Gastrocnemius medialis (tissue), 4 donors: ENCODE data around the gene AIF1L. TPM values are rescaled to one million over a fixed set of nuclear protein-coding genes. Genes with fewer than 3 reads are reported as not detected.
"Not testable (repeated sequence)": the region's sequence is repeated elsewhere in the genome, so short reads cannot be mapped to it uniquely, and the experiment has no call there.

ENCODE experiments used
- ATAC-seq, 2 donors: fragments of 150-250 bp; one replicate each; pipeline ENCODE4 v1.9.1; 2016
- DNase-seq, 2 donors: peaks; one replicate each; pipeline ENCODE4 v3.0.0-alpha.2; 2019
- H3K27ac ChIP-seq, 4 donors: fragments of 200-600 bp; sonication (generic); 1 replicate in 1 of 4; 2 replicates in 3 of 4; pipeline ENCODE4 v1.5.1; 2016 to 2018; ENCODE audit warnings: mild to moderate bottlenecking in 2 of 4, moderate library complexity in 1 of 4
- H3K27me3 ChIP-seq, 3 donors: fragments of 200-600 bp; sonication (generic) in 2 of 3; 1 replicate in 1 of 3; 2 replicates in 2 of 3; pipeline versions ENCODE4 v1.5.1 to v1.6.0; 2016 to 2019; ENCODE audit warnings: mild to moderate bottlenecking in 1 of 3, moderate library complexity in 1 of 3
- H3K36me3 ChIP-seq, 2 donors: fragments of 200-600 bp; sonication (generic) in 1 of 2; one replicate each; pipeline ENCODE4 v1.5.1; 2017 to 2018
- H3K4me1 ChIP-seq, 2 donors: fragments of 200-600 bp; sonication (generic) in 1 of 2; one replicate each; pipeline ENCODE4 v1.5.1; 2016 to 2017; ENCODE audit warnings: mild to moderate bottlenecking in 2 of 2
- H3K4me3 ChIP-seq, 4 donors: fragments of 200-600 bp; sonication (generic) in 3 of 4; 1 replicate in 1 of 4; 2 replicates in 3 of 4; pipeline ENCODE4 v1.5.1; 2016 to 2019; ENCODE audit warnings: mild to moderate bottlenecking in 2 of 4
- H3K9me3 ChIP-seq, 3 donors: fragments of 200-600 bp; sonication (generic) in 2 of 3; 1 replicate in 1 of 3; 2 replicates in 2 of 3; pipeline ENCODE4 v1.5.1; 2016 to 2019
- CTCF ChIP-seq, 5 experiments: fragments of 450-650 bp in 3 of 5; fragments of 200-600 bp in 2 of 5; sonication (generic) in 2 of 5; IDR thresholded peaks in 4 of 5; conservative IDR thresholded peaks in 1 of 5; 1 replicate in 4 of 5; 2 replicates in 1 of 5; pipeline ENCODE4 v1.5.1; 2016 to 2019; ENCODE audit warnings: antibody characterized with exemption in 5 of 5, mild to moderate bottlenecking in 3 of 5, moderate library complexity in 3 of 5
- POLR2A ChIP-seq, 2 donors: fragments of 450-650 bp; IDR thresholded peaks; one replicate each; pipeline ENCODE4 v1.6.1; 2017; ENCODE audit warnings: antibody characterized with exemption in 2 of 2, mild to moderate bottlenecking in 2 of 2, moderate library complexity in 2 of 2
- in situ Hi-C, 4 donors: fragments of 200-750 bp; cut with MboI; loops; one replicate each; pipeline versions ENCODE4 v1.15.0 to v1.8.0; 2017; ENCODE audit warnings: low sequenced_read_pairs in 4 of 4
- intact Hi-C: fragments of 100-400 bp; cut with DNase I; formaldehyde crosslinking; loops from one replicate; pipeline ENCODE4 v1.15.1; 2023; ENCODE audit warnings: low total_unique reads
- total RNA-seq, 4 donors: library from RNA; depleted of rRNA; stranded (reverse); fragments of >200 nt; gene quantifications; one replicate each; pipeline versions ENCODE4 v1.1.0 to v1.2.3, GENCODE V29; 2016

AIF1L gene
- total RNA-seq, 4 donors from 2014 or later, result 7.5 to 10.6 (median 8.9) TPM

- Histone ChIP-seq H3K4me3 (peak overlapping the region in 1 of 4 donors; percentile 53), H3K9me3 (no peaks in the 10 kb centered on the region), H3K27ac (peak overlapping the region in 3 of 4 donors; percentile 22 to 72 (median 54)), H3K4me1 (no peaks in the 10 kb centered on the region), H3K36me3 (no peaks in the 10 kb centered on the region), H3K27me3 (peaks cover 29 to 40% (median 33%) of the 10 kb centered on the region in 3 donors)
- no peak for DNase-seq
- in situ Hi-C loops (no loop called here), intact Hi-C loops (no loop called here)
- TF ChIP-seq CTCF (IDR thresholded peaks at IDR 0.05 in 4 of 5, conservative IDR thresholded peaks at IDR 0.05 in 1 of 5), result no peak
- TF ChIP-seq POLR2A (IDR thresholded peaks at IDR 0.05), result no peak
- ATAC-seq, result no peak
Observed at GRCh38 chr9:131098391-131099101, 2.2 kb downstream of the AIF1L start.

- in situ Hi-C loops (no loop called here), intact Hi-C loops (no loop called here)
- no peak for ATAC-seq
- Histone ChIP-seq H3K27me3 (peaks cover 27 to 34% (median 32%) of the 10 kb centered on the region in 3 donors), H3K4me1 (no peaks in the 10 kb centered on the region), H3K36me3 (no peaks in the 10 kb centered on the region), H3K4me3 (no peak overlapping the region), H3K9me3 (no peaks in the 10 kb centered on the region), H3K27ac (peak overlapping the region in 3 of 4 donors; percentile 22 to 72 (median 54))
- no peak for DNase-seq
- no peak for TF ChIP-seq POLR2A (IDR thresholded peaks at IDR 0.05)
- TF ChIP-seq CTCF (IDR thresholded peaks at IDR 0.05 in 4 of 5, conservative IDR thresholded peaks at IDR 0.05 in 1 of 5), result no peak
Observed at GRCh38 chr9:131099102-131099606, 2.8 kb downstream of the AIF1L start.

- in situ Hi-C loops, ATAC-seq, H3K36me3 ChIP-seq, H3K9me3 ChIP-seq, H3K4me3 ChIP-seq, intact Hi-C loops, DNase-seq, H3K4me1 ChIP-seq: not testable (repeated sequence)
- peak overlapping the region in 2 of 4 donors; percentile 18 for H3K27ac ChIP-seq
- peaks cover 21 to 28% (median 26%) of the 10 kb centered on the region in 3 donors for H3K27me3 ChIP-seq
Observed at GRCh38 chr9:131099845-131100244, 3.5 kb downstream of the AIF1L start.

DNA sequence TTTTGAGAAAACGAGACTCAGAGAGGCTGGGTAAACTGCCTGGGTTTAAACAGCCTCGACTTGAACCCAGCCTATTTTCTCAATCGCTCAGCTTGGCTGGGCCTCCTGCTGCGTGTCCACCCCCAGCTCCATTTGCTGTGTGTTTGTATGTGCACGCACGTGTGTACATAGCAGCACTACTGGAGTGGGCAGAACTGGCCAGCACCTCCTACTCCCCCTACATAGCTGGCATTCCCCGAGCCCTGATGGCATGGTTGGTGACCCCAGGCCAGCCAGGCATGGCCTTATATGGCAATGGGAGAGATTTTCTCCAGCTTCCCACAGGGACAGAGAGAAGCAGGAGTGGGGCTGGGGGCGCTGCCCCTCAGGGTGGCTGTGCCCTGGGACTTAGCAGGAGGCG, 4.1 kb downstream of the AIF1L start:
- peak overlapping the region in 1 of 4 donors; percentile 18 for H3K27ac ChIP-seq
- in situ Hi-C loops, result no loop called here
- H3K9me3 ChIP-seq, result no peaks in the 10 kb centered on the region
- no peaks in the 10 kb centered on the region for H3K36me3 ChIP-seq
- intact Hi-C loops, result no loop called here
- ATAC-seq, result no peak
- TF ChIP-seq POLR2A (IDR thresholded peaks at IDR 0.05) (no peak), CTCF (IDR thresholded peaks at IDR 0.05 in 4 of 5, conservative IDR thresholded peaks at IDR 0.05 in 1 of 5) (no peak)
- H3K4me3 ChIP-seq, result no peak overlapping the region
- peaks cover 17 to 23% (median 22%) of the 10 kb centered on the region in 3 donors for H3K27me3 ChIP-seq
- no peaks in the 10 kb centered on the region for H3K4me1 ChIP-seq
- DNase-seq, result no peak

DNA sequence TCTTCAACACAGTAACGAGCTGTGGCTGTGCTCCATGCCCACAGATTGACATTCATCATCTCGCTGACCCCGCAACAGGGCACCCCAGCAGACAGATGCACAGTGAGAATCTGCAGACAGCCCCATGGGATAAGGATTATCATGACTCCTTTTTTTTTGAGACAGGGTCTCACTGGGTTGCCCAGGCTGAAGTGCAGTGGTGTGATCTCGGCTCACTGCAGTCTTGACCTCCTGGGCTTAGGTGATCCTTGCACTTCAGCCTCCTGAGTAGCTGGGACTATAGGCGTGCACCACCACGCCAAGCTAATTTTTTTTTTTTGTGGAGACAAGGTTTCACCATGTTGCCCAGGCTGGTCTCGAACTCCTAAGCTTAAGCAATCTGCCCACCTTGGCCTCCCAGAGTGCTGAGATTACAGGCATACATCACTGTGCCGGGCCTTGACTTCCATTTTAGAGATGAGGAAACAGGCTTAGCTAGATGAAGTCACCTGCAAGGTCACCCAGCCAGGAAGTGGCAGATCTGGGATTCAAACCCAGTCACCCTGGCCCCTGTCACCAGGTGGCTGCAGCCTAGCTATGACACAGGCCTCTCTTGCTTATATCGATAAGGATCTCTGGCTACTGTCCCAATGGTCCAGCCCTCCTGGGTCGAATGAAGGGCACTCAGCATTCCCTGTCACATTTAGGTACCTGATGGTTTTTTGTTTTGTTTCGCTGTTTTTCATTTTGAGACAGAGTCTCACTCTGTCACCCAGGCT, 5.1 kb downstream of the AIF1L start:
- no peak overlapping the region for H3K4me3 ChIP-seq
- peaks cover 11 to 17% (median 14%) of the 10 kb centered on the region in 3 donors for H3K27me3 ChIP-seq
- H3K9me3 ChIP-seq, result no peaks in the 10 kb centered on the region
- no peaks in the 10 kb centered on the region for H3K36me3 ChIP-seq
- H3K4me1 ChIP-seq, result no peaks in the 10 kb centered on the region
- ATAC-seq, result no peak
- in situ Hi-C loops, result no loop called here
- intact Hi-C loops, result no loop called here
- no peak for DNase-seq
- TF ChIP-seq POLR2A (IDR thresholded peaks at IDR 0.05) (no peak), CTCF (IDR thresholded peaks at IDR 0.05 in 4 of 5, conservative IDR thresholded peaks at IDR 0.05 in 1 of 5) (no peak)
- H3K27ac ChIP-seq, result peak overlapping the region in 2 of 4 donors; percentile 25 to 43
